HepG2 (cell line): ENCODE measurements around the gene ATP7B. TPM values are rescaled to one million over a fixed set of nuclear protein-coding genes. Genes with fewer than 3 reads are reported as not detected.
A peak's percentile ranks its signal among the peaks of the same experiment; 100 is the strongest.

Experiments
- BRD4 ChIP-seq: sonication (generic); formaldehyde crosslinking; IDR thresholded peaks from 2 replicates; pipeline ENCODE4 v1.4.0; 2020; ENCODE audit warnings: missing genetic modification reagents
- CBX2 ChIP-seq, 2 experiments: fragments of 200-600 bp in 1 of 2; sonication (generic); formaldehyde crosslinking in 1 of 2; IDR thresholded peaks; 2 replicates each; pipeline versions ENCODE4 v1.7.0 to v1.8.1; 2018 to 2022; ENCODE audit warnings: low read depth in 2 of 2, low read length in 1 of 2, mild to moderate bottlenecking in 1 of 2, missing genetic modification reagents in 1 of 2
- CSRNP1 ChIP-seq: sonication (generic); formaldehyde crosslinking; IDR thresholded peaks from 2 replicates; pipeline ENCODE4 v1.8.1; 2023; ENCODE audit warnings: mild to moderate bottlenecking, missing genetic modification reagents
- MLXIP ChIP-seq: sonication (generic); formaldehyde crosslinking; IDR thresholded peaks from 2 replicates; pipeline ENCODE4 v1.9.0; 2021; ENCODE audit warnings: missing genetic modification reagents, borderline replicate concordance
- ONECUT2 ChIP-seq: sonication (generic); formaldehyde crosslinking; IDR thresholded peaks from 2 replicates; pipeline ENCODE4 v1.4.0; 2020; ENCODE audit warnings: missing genetic modification reagents
- RELA ChIP-seq: sonication (generic); formaldehyde crosslinking; IDR thresholded peaks from 2 replicates; pipeline ENCODE4 v1.4.0; 2020; ENCODE audit warnings: missing genetic modification reagents
- SIX4 ChIP-seq: sonication (generic); formaldehyde crosslinking; IDR thresholded peaks from 2 replicates; pipeline ENCODE4 v1.4.0; 2020; ENCODE audit warnings: missing genetic modification reagents
- ZBTB26 ChIP-seq: IDR thresholded peaks from 2 replicates; pipeline ENCODE4 v1.6.1; 2016; ENCODE audit warnings: missing compliant biosample characterization, missing genetic modification reagents, borderline replicate concordance
- ZC3H13 ChIP-seq: sonication (generic); formaldehyde crosslinking; IDR thresholded peaks from 2 replicates; pipeline ENCODE4 v1.8.1; 2023; ENCODE audit warnings: mild to moderate bottlenecking, missing genetic modification reagents, moderate library complexity
- ZKSCAN1 ChIP-seq: fragments of 150-350 bp; IDR thresholded peaks from 2 replicates; pipeline ENCODE4 v1.6.1; 2014; ENCODE audit warnings: low read length
- ZNF30 ChIP-seq: sonication (generic); formaldehyde crosslinking; IDR thresholded peaks from 2 replicates; pipeline ENCODE4 v1.5.0; 2020; ENCODE audit warnings: mild to moderate bottlenecking, missing genetic modification reagents
- ZNF407 ChIP-seq: sonication (generic); formaldehyde crosslinking; IDR thresholded peaks from one replicate; pipeline ENCODE4 v1.5.1; 2020; ENCODE audit warnings: mild to moderate bottlenecking, missing genetic modification reagents; ENCODE audit errors: not compliant biosample characterization
- ZNF740 ChIP-seq: sonication (generic); formaldehyde crosslinking; IDR thresholded peaks from 2 replicates; pipeline ENCODE4 v1.4.0; 2020; ENCODE audit warnings: missing genetic modification reagents
- polyA plus RNA-seq, 8 experiments: library from polyadenylated mRNA; depleted of rRNA in 3 of 8; stranded (reverse) in 7 of 8; unstranded in 1 of 8; fragments of >200 nt; fragmentation: Illumina TruSeq in 4 of 8; extraction: Trizol in 4 of 8; gene quantifications; 2 replicates each; pipeline versions ENCODE4 v1.2.1 to v1.2.3, GENCODE V29; 2011 to 2016; ENCODE audit warnings: low read depth in 4 of 8, missing spikeins in 1 of 8, mixed read lengths in 1 of 8; ENCODE audit not compliant: insufficient read depth in 1 of 8
- total RNA-seq, 5 experiments: library from RNA; depleted of rRNA; stranded (reverse); fragments of >200 nt; fragmentation: Illumina TruSeq; extraction: Trizol; gene quantifications; 2 replicates each; pipeline ENCODE4 v1.2.3, GENCODE V29; 2016; ENCODE audit warnings: low read depth in 1 of 5

ATP7B gene
- total and polyA plus RNA-seq, 2 of the 13 experiments (the other 11 are each of a cell fraction or from before 2014, with no cell fraction given) = 31.8 to 57.4 TPM

GRCh38 chr13:51971520-51972426, 39.5 kb downstream of the ATP7B start (continued):
- TF ChIP-seq CSRNP1 (CRISPR knock-in tag) (no peak), ZNF407 (CRISPR knock-in tag) (no peak), ONECUT2 (CRISPR knock-in tag) (peak; percentile 69; the same call in 1 of the 2 replicates), ZNF740 (CRISPR knock-in tag) (no peak), ZNF30 (CRISPR knock-in tag) (no peak), CBX2 (IDR thresholded peaks at IDR 0.05; ENCODE audit: low read depth, low read length) (no peak), CBX2 (CRISPR knock-in tag; IDR thresholded peaks at IDR 0.05; ENCODE audit: low read depth) (no peak), SIX4 (CRISPR knock-in tag) (peak; percentile 85), ZC3H13 (CRISPR knock-in tag) (no peak), MLXIP (CRISPR knock-in tag) (no peak), BRD4 (no peak), ZBTB26 (no peak), RELA (no peak), ZKSCAN1 (no peak)
